ENCODE data around the gene HDHD3.

- no peak for TF ChIP-seq CTCF (IDR thresholded peaks at IDR 0.05)
- TF ChIP-seq POLR2A (IDR thresholded peaks at IDR 0.05), result no peak
Measured at GRCh38 chr9:113361304-113362018, 15.3 kb downstream of the HDHD3 start.

Measured in adrenal gland (tissue), 5 donors.